SK-N-SH (cell line): ENCODE measurements around the gene CD36. TPM values are rescaled to one million over a fixed set of nuclear protein-coding genes. Genes with fewer than 3 reads are reported as not detected.
A peak's percentile ranks its signal among the peaks of the same experiment; 100 is the strongest.

Experiments
- CTCF ChIA-PET: fragments of 300-600, 350-600 bp; formaldehyde crosslinking; extraction: SDS; loops from one replicate; lab custom pipeline; 2021; lab: Yijun Ruan, JAX
- POLR2A ChIA-PET: fragments of 350-600 bp; sonication (Branson Sonifier 250); formaldehyde crosslinking; extraction: SDS; loops from one replicate; lab custom pipeline; 2020; ENCODE audit warnings: antibody characterized with exemption, inconsistent platforms; lab: Yijun Ruan, JAX
- DNase-seq: peaks from one replicate; pipeline ENCODE4 v3.0.0; 2012
- H2AFZ ChIP-seq: fragments of 200-600 bp; sonication (generic); 2 replicates; pipeline ENCODE4 v1.8.1; 2016; ENCODE audit warnings: antibody characterized with exemption, mild to moderate bottlenecking, low read depth
- H3F3A ChIP-seq: fragments of 200-600 bp; sonication (generic); replicated peaks from 2 replicates; pipeline ENCODE3; 2016; ENCODE audit warnings: antibody characterized with exemption, mild to moderate bottlenecking; ENCODE audit not compliant: insufficient read depth
- H3K27ac ChIP-seq, 2 experiments: fragments of 200-500 bp in 1 of 2; fragments of 200-600 bp in 1 of 2; sonication (Bioruptor generic) in 1 of 2; sonication (generic), shearing (Covaris generic) in 1 of 2; 2 replicates each; pipeline versions ENCODE4 v1.5.1 to v1.6.1; 2014 to 2016; ENCODE audit warnings: low read depth in 2 of 2, inconsistent platforms in 1 of 2, low read length in 1 of 2, mild to moderate bottlenecking in 1 of 2, mixed read lengths in 1 of 2
- H3K27me3 ChIP-seq: fragments of 200-600 bp; sonication (generic), shearing (Covaris generic); 2 replicates; pipeline ENCODE4 v1.6.1; 2016; ENCODE audit warnings: mixed run types; ENCODE audit not compliant: insufficient read depth
- H3K36me3 ChIP-seq, 2 experiments: fragments of 200-500 bp in 1 of 2; fragments of 200-600 bp in 1 of 2; sonication (Bioruptor generic) in 1 of 2; sonication (generic) in 1 of 2; replicated peaks in 1 of 2; 2 replicates each; pipeline versions ENCODE3 to v1.5.1; 2014 to 2016; ENCODE audit warnings: low read length in 1 of 2, mild to moderate bottlenecking in 1 of 2; ENCODE audit not compliant: insufficient read depth in 2 of 2, control insufficient read depth in 1 of 2
- H3K4me1 ChIP-seq, 2 experiments: fragments of 200-500 bp in 1 of 2; fragments of 200-600 bp in 1 of 2; sonication (Bioruptor generic) in 1 of 2; sonication (generic), shearing (Covaris generic) in 1 of 2; 2 replicates each; pipeline versions ENCODE4 v1.5.1 to v1.6.1; 2014 to 2016; ENCODE audit warnings: low read depth in 1 of 2, low read length in 1 of 2, mixed run types in 1 of 2; ENCODE audit not compliant: insufficient read depth in 2 of 2, control insufficient read depth in 1 of 2
- H3K4me2 ChIP-seq: fragments of 200-600 bp; sonication (generic), shearing (Covaris generic); 2 replicates; pipeline ENCODE4 v1.6.1; 2017; ENCODE audit warnings: mixed run types
- H3K4me3 ChIP-seq, 2 experiments: fragments of 200-500 bp in 1 of 2; fragments of 200-600 bp in 1 of 2; sonication (Bioruptor generic) in 1 of 2; sonication (generic), shearing (Covaris generic) in 1 of 2; 2 replicates each; pipeline versions ENCODE4 v1.5.1 to v1.8.1; 2014 to 2016; ENCODE audit warnings: low read depth in 2 of 2, inconsistent platforms in 1 of 2, low read length in 1 of 2, mild to moderate bottlenecking in 1 of 2, mixed read lengths in 1 of 2, moderate library complexity in 1 of 2
- H3K79me2 ChIP-seq: fragments of 200-600 bp; sonication (generic); 2 replicates; pipeline ENCODE4 v1.8.1; 2017; ENCODE audit warnings: mild to moderate bottlenecking; ENCODE audit not compliant: insufficient read depth
- H3K9ac ChIP-seq: fragments of 200-600 bp; sonication (generic); 2 replicates; pipeline ENCODE4 v1.6.1; 2017; ENCODE audit warnings: mixed run types
- H3K9me2 ChIP-seq: fragments of 200-600 bp; sonication (generic); 2 replicates; pipeline ENCODE4 v1.6.1; 2017; ENCODE audit warnings: mixed run types
- H3K9me3 ChIP-seq: fragments of 200-600 bp; sonication (generic); 2 replicates; pipeline ENCODE4 v1.6.1; 2017; ENCODE audit warnings: mixed run types, mild to moderate bottlenecking, moderate library complexity
- H4K20me1 ChIP-seq: fragments of 200-600 bp; sonication (generic); 2 replicates; pipeline ENCODE4 v1.6.1; 2017; ENCODE audit warnings: mild to moderate bottlenecking, mixed run types; ENCODE audit not compliant: insufficient read depth
- CHD2 ChIP-seq: fragments of 150-350 bp; IDR thresholded peaks from 2 replicates; pipeline ENCODE4 v1.6.1; 2018; ENCODE audit warnings: low read length; ENCODE audit not compliant: partially characterized antibody
- EZH2phosphoT487 ChIP-seq: fragments of 200-600 bp; sonication (generic); IDR thresholded peaks from 2 replicates; pipeline ENCODE4 v1.6.1; 2017; ENCODE audit warnings: low read depth, mixed run types, mild to moderate bottlenecking, antibody characterized with exemption, moderate library complexity, borderline replicate concordance
- FOXJ3 ChIP-seq: sonication (generic); formaldehyde crosslinking; IDR thresholded peaks from 2 replicates; pipeline ENCODE4 v1.5.1; 2020; ENCODE audit warnings: mild to moderate bottlenecking, missing genetic modification reagents
- JUND ChIP-seq: IDR thresholded peaks from 2 replicates; pipeline ENCODE4 v1.4.0; 2012
- MXI1 ChIP-seq: IDR thresholded peaks from 2 replicates; pipeline ENCODE4 v1.6.1; 2012; ENCODE audit warnings: mild to moderate bottlenecking, low read depth, low read length, improper control_type of control experiment
- NFIC ChIP-seq: IDR thresholded peaks from 2 replicates; pipeline ENCODE4 v1.4.0; 2012; ENCODE audit warnings: borderline replicate concordance
- POLR2AphosphoS5 ChIP-seq: IDR thresholded peaks from 2 replicates; pipeline ENCODE4 v1.6.1; 2012; ENCODE audit warnings: low read depth, low read length
- RCOR1 ChIP-seq: fragments of 150-350 bp; IDR thresholded peaks from 2 replicates; pipeline ENCODE4 v1.6.1; 2017; ENCODE audit warnings: antibody characterized with exemption, low read length
- SMC3 ChIP-seq: IDR thresholded peaks from 2 replicates; pipeline ENCODE4 v1.6.1; 2012; ENCODE audit warnings: low read depth, low read length, improper control_type of control experiment
- WGBS: methylation state at CpG from one replicate; pipeline ENCODE4 v1.1.6; 2017; ENCODE audit warnings: low lambda C conversion rate; 5-methylcytosine and 5-hydroxymethylcytosine counted together
- polyA plus RNA-seq, 3 experiments: library from polyadenylated mRNA; depleted of rRNA; stranded (reverse); fragments of >200 nt; gene quantifications; 2 replicates each; pipeline ENCODE4 v1.2.3, GENCODE V29; 2012
- TF ChIP-seq, protein P1 (sequence below): IDR thresholded peaks from 2 replicates; pipeline ENCODE4 v1.4.0; 2012; ENCODE audit warnings: low read depth, borderline replicate concordance
- TF ChIP-seq, protein P2 (sequence below): IDR thresholded peaks from 2 replicates; pipeline ENCODE4; 2012
- TF ChIP-seq, protein P3 (sequence below): fragments of 150-350 bp; IDR thresholded peaks from 2 replicates; pipeline ENCODE4 v1.6.1; 2017; ENCODE audit warnings: antibody characterized with exemption, low read length, low read depth, borderline replicate concordance
- TF ChIP-seq, protein P4 (sequence below): IDR thresholded peaks from 2 replicates; pipeline ENCODE4 v1.4.0; 2012; ENCODE audit warnings: low read depth
- TF ChIP-seq, protein P5 (sequence below): fragments of 150-350 bp; IDR thresholded peaks from 2 replicates; pipeline ENCODE4 v1.6.1; 2016; ENCODE audit warnings: mild to moderate bottlenecking, low read depth, low read length

CD36 gene
- polyA plus RNA-seq, 1 of the 3 experiments (the other 2 are of a cell fraction), result 0.10 TPM

DNA sequence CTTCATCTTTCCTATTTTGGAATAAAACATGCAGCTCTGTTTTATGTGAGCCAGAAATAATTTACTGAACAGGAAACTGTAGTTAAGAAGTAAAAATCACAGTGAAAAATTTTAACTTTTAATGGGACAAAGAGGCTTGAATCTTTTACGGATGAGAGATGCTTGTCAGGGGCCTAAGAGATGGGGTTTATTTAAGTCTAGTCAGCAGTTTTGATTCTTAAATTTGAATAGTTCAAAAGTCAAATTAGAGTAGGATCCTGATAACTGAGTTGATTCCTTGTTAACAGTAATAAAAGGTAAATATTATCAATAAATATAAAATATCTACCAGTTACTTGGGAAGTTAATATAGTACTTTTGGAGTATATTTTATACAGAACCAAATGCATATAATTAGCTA is 24.9 kb upstream of the CD36 start:
- H3K9me3 ChIP-seq, result no peaks in the 10 kb centered on the region
- no peak overlapping the region for H3K9ac ChIP-seq
- no peaks in the 10 kb centered on the region for H4K20me1 ChIP-seq
- H3K27me3 ChIP-seq, result no peaks in the 10 kb centered on the region
- no peak overlapping the region for H3K4me3 ChIP-seq
- H3K36me3 ChIP-seq, result no peaks in the 10 kb centered on the region
- 96% methylated on average over 1 of the region's 1 CpG for WGBS
- DNase-seq, result no peak
- H3K27ac ChIP-seq, result peak overlapping the region in 1 of 2 experiments; percentile 44; a peak in 1 of 4 replicates
- POLR2A ChIA-PET, result no interaction called here
- CTCF ChIA-PET, result interaction anchor here (0.6 to 1.3 kb wide), 3 partner anchors 12 to 235 kb away, joined by 3 to 4 read pairs (median 3); no protein-coding TSS in a partner anchor
- peaks cover 19% of the 10 kb centered on the region for H3F3A ChIP-seq
- H3K9me2 ChIP-seq, result no peaks in the 10 kb centered on the region
- no peaks in the 10 kb centered on the region for H3K79me2 ChIP-seq
- TF ChIP-seq EZH2phosphoT487 (no peak), MXI1 (no peak), NFIC (no peak), FOXJ3 (CRISPR knock-in tag) (no peak), RCOR1 (no peak), JUND (no peak), CHD2 (no peak), SMC3 (no peak), POLR2AphosphoS5 (no peak)
- TF ChIP-seq, protein P1, sequence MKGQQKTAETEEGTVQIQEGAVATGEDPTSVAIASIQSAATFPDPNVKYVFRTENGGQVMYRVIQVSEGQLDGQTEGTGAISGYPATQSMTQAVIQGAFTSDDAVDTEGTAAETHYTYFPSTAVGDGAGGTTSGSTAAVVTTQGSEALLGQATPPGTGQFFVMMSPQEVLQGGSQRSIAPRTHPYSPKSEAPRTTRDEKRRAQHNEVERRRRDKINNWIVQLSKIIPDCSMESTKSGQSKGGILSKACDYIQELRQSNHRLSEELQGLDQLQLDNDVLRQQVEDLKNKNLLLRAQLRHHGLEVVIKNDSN, result no peak
- TF ChIP-seq, protein P2, sequence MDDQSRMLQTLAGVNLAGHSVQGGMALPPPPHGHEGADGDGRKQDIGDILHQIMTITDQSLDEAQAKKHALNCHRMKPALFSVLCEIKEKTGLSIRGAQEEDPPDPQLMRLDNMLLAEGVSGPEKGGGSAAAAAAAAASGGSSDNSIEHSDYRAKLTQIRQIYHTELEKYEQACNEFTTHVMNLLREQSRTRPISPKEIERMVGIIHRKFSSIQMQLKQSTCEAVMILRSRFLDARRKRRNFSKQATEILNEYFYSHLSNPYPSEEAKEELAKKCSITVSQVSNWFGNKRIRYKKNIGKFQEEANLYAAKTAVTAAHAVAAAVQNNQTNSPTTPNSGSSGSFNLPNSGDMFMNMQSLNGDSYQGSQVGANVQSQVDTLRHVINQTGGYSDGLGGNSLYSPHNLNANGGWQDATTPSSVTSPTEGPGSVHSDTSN, result no peak
- TF ChIP-seq, protein P3, sequence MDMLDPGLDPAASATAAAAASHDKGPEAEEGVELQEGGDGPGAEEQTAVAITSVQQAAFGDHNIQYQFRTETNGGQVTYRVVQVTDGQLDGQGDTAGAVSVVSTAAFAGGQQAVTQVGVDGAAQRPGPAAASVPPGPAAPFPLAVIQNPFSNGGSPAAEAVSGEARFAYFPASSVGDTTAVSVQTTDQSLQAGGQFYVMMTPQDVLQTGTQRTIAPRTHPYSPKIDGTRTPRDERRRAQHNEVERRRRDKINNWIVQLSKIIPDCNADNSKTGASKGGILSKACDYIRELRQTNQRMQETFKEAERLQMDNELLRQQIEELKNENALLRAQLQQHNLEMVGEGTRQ, result no peak
- TF ChIP-seq, protein P4, sequence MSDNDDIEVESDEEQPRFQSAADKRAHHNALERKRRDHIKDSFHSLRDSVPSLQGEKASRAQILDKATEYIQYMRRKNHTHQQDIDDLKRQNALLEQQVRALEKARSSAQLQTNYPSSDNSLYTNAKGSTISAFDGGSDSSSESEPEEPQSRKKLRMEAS, result no peak
- TF ChIP-seq, protein P5, sequence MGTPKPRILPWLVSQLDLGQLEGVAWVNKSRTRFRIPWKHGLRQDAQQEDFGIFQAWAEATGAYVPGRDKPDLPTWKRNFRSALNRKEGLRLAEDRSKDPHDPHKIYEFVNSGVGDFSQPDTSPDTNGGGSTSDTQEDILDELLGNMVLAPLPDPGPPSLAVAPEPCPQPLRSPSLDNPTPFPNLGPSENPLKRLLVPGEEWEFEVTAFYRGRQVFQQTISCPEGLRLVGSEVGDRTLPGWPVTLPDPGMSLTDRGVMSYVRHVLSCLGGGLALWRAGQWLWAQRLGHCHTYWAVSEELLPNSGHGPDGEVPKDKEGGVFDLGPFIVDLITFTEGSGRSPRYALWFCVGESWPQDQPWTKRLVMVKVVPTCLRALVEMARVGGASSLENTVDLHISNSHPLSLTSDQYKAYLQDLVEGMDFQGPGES, result no peak
- no peak overlapping the region for H3K4me2 ChIP-seq
- peak overlapping the region; percentile 38; the same call in 1 of the 2 replicates for H2AFZ ChIP-seq
- H3K4me1 ChIP-seq, result peaks cover 3 to 20% of the 10 kb centered on the region in 2 experiments
